Testis (tissue), 3 donors: ENCODE results near the gene ADAM8. TPM values are rescaled to one million over a fixed set of nuclear protein-coding genes. Genes with fewer than 3 reads are reported as not detected.

ENCODE experiments used
- DNase-seq: peaks from one replicate; pipeline ENCODE4 v3.0.0-alpha.2; 2019
- H3K27ac ChIP-seq, 2 donors: fragments of 200-600 bp; sonication (generic); one replicate each; pipeline ENCODE4 v1.5.1; 2019
- H3K27me3 ChIP-seq: fragments of 200-600 bp; sonication (generic); one replicate; pipeline ENCODE4 v1.5.1; 2019
- H3K36me3 ChIP-seq: fragments of 200-600 bp; sonication (generic); one replicate; pipeline ENCODE4 v1.5.1; 2017; ENCODE audit warnings: low read depth; ENCODE audit errors: missing control alignments
- H3K4me1 ChIP-seq: fragments of 200-600 bp; sonication (generic); one replicate; pipeline ENCODE4 v1.5.1; 2019
- H3K4me3 ChIP-seq, 2 donors: fragments of 200-600 bp; sonication (generic); one replicate each; pipeline ENCODE4 v1.5.1; 2017 to 2019
- H3K9me3 ChIP-seq: fragments of 200-600 bp; sonication (generic); one replicate; pipeline ENCODE4 v1.5.1; 2017
- POLR2A ChIP-seq: fragments of 450-650 bp; IDR thresholded peaks from one replicate; pipeline ENCODE4 v1.6.1; 2017; ENCODE audit warnings: antibody characterized with exemption, mild to moderate bottlenecking, moderate library complexity
- WGBS, 2 donors: methylation state at CpG; one replicate each; pipeline ENCODE4 v1.1.5; 2018; 5-methylcytosine and 5-hydroxymethylcytosine counted together
- intact Hi-C: fragments of 100-400 bp; cut with DNase I; formaldehyde crosslinking; loops from one replicate; pipeline ENCODE4 v1.15.1; 2023; ENCODE audit warnings: low total_unique reads
- polyA plus RNA-seq: library from polyadenylated mRNA; stranded (reverse); fragments of 350-450 nt; fragmentation: Illumina TruSeq; extraction: RNeasy Lipid Tissue Mini Kit (QIAGEN cat#74804); gene quantifications from one replicate; pipeline ENCODE4 v1.2.3, GENCODE V29; 2014; ENCODE audit warnings: low read depth, low replicate concordance; ENCODE audit not compliant: insufficient read depth
- total RNA-seq, 2 donors: library from RNA; depleted of rRNA; stranded (reverse); fragments of >200 nt; gene quantifications; one replicate each; pipeline ENCODE4 v1.2.3, GENCODE V29; 2016
- TF ChIP-seq, protein P1 (sequence below), 3 experiments: fragments of 450-650 bp in 2 of 3; fragments of 200-600 bp in 1 of 3; sonication (generic) in 1 of 3; IDR thresholded peaks; one replicate each; pipeline ENCODE4 v1.5.1; 2016 to 2019; ENCODE audit warnings: antibody characterized with exemption in 3 of 3, mild to moderate bottlenecking in 2 of 3, moderate library complexity in 1 of 3

Gene ADAM8
- total and polyA plus RNA-seq, 3 donors from 2014 or later, result 3.5 to 14.6 (median 12.8) TPM

DNA sequence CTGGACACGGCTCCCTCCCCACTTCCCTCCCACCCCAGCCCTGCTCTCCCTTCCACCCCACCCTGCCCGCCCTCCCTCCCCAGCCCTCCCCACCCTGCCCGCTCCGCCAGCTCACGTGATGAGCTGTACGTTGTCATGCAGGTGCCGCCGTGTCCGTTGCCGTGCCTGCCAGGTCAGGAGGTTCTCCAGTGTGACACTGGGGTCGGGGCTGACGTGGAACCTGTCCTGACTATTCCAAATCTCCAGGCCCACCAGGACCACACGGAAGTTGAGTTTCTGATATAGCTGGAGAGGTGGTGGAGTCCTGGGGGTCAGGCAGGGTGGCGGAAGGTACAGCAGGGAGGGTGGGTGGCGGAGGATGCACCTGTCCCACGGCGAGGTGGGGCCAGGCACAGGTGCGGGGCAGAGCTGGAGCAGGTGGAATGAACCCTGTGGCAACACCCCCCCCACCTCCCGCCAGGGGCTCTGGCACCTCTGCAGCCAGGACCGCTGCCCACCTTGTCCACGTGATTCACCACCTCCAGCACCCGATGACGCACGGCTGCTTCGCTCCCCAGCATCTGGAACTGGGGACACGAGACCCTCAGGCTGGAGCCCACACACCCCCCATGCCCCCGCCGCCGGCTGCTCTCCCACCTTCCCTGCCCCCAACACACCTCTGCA, 4.2 kb downstream of the ADAM8 start:
- intact Hi-C loops, result no loop called here
- no peaks in the 10 kb centered on the region for H3K36me3 ChIP-seq

DNA sequence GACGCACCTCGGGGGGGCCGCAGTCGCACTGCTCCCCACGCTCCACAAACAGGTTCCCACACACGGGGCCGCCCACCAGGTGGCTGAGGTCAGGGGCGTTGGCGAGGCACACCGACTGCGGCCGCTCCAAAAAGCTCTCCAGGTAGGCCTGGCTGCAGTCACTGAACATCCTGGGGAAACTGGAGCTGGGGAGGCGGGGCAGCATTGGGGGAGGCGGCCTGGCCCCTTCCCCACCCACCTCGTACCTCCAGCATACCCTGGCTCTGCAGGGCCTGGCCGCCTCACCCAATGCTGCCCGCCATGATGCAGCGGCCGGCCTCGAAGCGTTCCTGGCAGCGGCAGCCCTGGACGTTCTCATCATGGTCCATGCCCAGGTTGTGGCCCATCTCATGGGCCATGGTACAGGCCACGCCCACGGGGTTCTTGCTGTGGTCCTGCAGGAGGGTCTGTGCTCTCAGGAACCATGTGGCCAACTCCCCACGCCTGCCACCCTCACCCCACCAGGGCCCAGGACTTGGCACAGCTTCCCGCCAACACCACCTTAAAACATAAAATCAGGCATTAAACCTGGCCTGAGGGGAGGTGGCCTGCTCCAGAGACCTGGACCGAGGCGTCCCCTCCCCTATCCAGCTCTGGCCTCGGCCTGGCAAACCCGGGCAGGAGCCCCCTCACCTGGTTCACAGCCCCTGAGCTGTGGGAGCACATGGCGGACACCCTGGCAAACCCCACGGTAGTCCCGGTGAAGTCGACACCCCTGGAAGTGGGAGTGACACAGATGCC, 5.0 kb downstream of the ADAM8 start:
- TF ChIP-seq, protein P1, sequence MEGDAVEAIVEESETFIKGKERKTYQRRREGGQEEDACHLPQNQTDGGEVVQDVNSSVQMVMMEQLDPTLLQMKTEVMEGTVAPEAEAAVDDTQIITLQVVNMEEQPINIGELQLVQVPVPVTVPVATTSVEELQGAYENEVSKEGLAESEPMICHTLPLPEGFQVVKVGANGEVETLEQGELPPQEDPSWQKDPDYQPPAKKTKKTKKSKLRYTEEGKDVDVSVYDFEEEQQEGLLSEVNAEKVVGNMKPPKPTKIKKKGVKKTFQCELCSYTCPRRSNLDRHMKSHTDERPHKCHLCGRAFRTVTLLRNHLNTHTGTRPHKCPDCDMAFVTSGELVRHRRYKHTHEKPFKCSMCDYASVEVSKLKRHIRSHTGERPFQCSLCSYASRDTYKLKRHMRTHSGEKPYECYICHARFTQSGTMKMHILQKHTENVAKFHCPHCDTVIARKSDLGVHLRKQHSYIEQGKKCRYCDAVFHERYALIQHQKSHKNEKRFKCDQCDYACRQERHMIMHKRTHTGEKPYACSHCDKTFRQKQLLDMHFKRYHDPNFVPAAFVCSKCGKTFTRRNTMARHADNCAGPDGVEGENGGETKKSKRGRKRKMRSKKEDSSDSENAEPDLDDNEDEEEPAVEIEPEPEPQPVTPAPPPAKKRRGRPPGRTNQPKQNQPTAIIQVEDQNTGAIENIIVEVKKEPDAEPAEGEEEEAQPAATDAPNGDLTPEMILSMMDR (IDR thresholded peaks at IDR 0.05), result no peak
- TF ChIP-seq POLR2A, result no peak
- Histone ChIP-seq H3K27ac (no peak overlapping the region), H3K4me1 (no peaks in the 10 kb centered on the region), H3K27me3 (no peaks in the 10 kb centered on the region), H3K9me3 (no peaks in the 10 kb centered on the region), H3K36me3 (no peaks in the 10 kb centered on the region), H3K4me3 (no peak overlapping the region)
- intact Hi-C loops, result no loop called here
- no peak for DNase-seq
- 92 to 93% methylated on average over 3 to 35 of the region's 35 CpGs for WGBS, 2 donors

More for the DNA sequence above, 4.2 kb downstream of the ADAM8 start:
- WGBS, 2 donors, result 70 to 91% methylated on average over 9 to 29 of the region's 29 CpGs
- no peaks in the 10 kb centered on the region for H3K27me3 ChIP-seq
- no peaks in the 10 kb centered on the region for H3K4me1 ChIP-seq
- DNase-seq, result no peak
- no peak for TF ChIP-seq POLR2A
- TF ChIP-seq, protein P1 (IDR thresholded peaks at IDR 0.05), result no peak
- H3K9me3 ChIP-seq, result no peaks in the 10 kb centered on the region
- H3K27ac ChIP-seq, result no peak overlapping the region
- no peak overlapping the region for H3K4me3 ChIP-seq

- WGBS, 2 donors, result 91 to 97% methylated on average over 9 to 17 of the region's 19 CpGs
- DNase-seq, result no peak
- TF ChIP-seq, protein P1 (IDR thresholded peaks at IDR 0.05), result no peak
- no peak for TF ChIP-seq POLR2A
- Histone ChIP-seq H3K36me3 (no peaks in the 10 kb centered on the region), H3K9me3 (no peaks in the 10 kb centered on the region), H3K27ac (no peak overlapping the region), H3K4me3 (no peak overlapping the region), H3K27me3 (no peaks in the 10 kb centered on the region), H3K4me1 (no peaks in the 10 kb centered on the region)
- intact Hi-C loops, result no loop called here
Observed at GRCh38 chr10:133270773-133271297, 5.8 kb downstream of the ADAM8 start.

DNA sequence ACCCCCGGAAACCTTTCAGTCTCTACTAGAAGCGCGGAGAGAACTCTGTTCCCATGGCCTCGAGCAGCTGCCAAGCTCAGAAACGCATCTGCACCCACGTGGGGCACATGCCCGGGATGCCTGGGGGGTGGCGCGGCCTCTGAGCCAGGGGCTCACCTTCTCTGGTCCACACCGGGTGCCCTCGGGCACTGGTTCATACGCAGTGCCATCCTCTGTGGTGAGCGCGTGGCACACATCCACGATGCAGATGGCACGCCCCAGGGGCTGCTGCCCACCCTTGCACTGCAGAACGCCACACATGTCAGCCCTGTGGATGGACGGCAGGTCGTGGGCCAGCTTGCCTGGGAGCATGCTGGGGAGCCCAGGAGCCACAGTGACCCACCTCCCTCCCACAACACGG, 6.5 kb downstream of the ADAM8 start:
- WGBS, 2 donors, result 88 to 90% methylated on average over 18 to 20 of the region's 20 CpGs
- no peak for TF ChIP-seq POLR2A
- TF ChIP-seq, protein P1 (IDR thresholded peaks at IDR 0.05), result no peak
- H3K27me3 ChIP-seq, result no peaks in the 10 kb centered on the region
- H3K4me3 ChIP-seq, result no peak overlapping the region
- no peaks in the 10 kb centered on the region for H3K4me1 ChIP-seq
- intact Hi-C loops, result no loop called here
- no peak overlapping the region for H3K27ac ChIP-seq
- DNase-seq, result no peak
- no peaks in the 10 kb centered on the region for H3K9me3 ChIP-seq
- H3K36me3 ChIP-seq, result no peaks in the 10 kb centered on the region
